Adrenal gland (tissue), 12 donors: ENCODE data around the gene ASPN. TPM values are rescaled to one million over a fixed set of nuclear protein-coding genes. Genes with fewer than 3 reads are reported as not detected.

Experiments
- DNase-seq, 7 donors: peaks; one replicate each; pipeline ENCODE4 v3.0.0-alpha.2; 2019 to 2020
- H3K27ac ChIP-seq, 5 donors: fragments of 200-600 bp; sonication (generic) in 4 of 5; 1 replicate in 3 of 5; 2 replicates in 2 of 5; pipeline versions ENCODE4 v1.5.1 to v1.8.0; 2016 to 2020; ENCODE audit warnings: mild to moderate bottlenecking in 1 of 5
- H3K27me3 ChIP-seq: fragments of 200-600 bp; 2 replicates; pipeline ENCODE4 v1.8.0; 2021
- H3K36me3 ChIP-seq, 2 donors: fragments of 200-600 bp; replicated peaks in 1 of 2; 1 replicate in 1 of 2; 2 replicates in 1 of 2; pipeline versions ENCODE4 v1.5.1 to v1.8.0; 2018 to 2022
- H3K4me1 ChIP-seq, 2 donors: fragments of 200-600 bp; replicated peaks in 1 of 2; 1 replicate in 1 of 2; 2 replicates in 1 of 2; pipeline versions ENCODE4 v1.5.1 to v1.8.0; 2018 to 2021
- H3K4me3 ChIP-seq, 4 donors: fragments of 200-600 bp; sonication (generic) in 3 of 4; one replicate each; pipeline ENCODE4 v1.5.1; 2016 to 2018
- H3K9me3 ChIP-seq, 3 donors: fragments of 200-600 bp; sonication (generic) in 1 of 3; replicated peaks in 1 of 3; 1 replicate in 2 of 3; 2 replicates in 1 of 3; pipeline versions ENCODE4 v1.5.1 to v1.8.0; 2016 to 2021
- CTCF ChIP-seq, 6 experiments: fragments of 450-650 bp in 4 of 6; fragments of 200-600 bp in 2 of 6; sonication (generic) in 1 of 6; IDR thresholded peaks; 1 replicate in 5 of 6; 2 replicates in 1 of 6; pipeline versions ENCODE4 v1.5.1 to v1.8.0; 2016 to 2021; ENCODE audit warnings: antibody characterized with exemption in 6 of 6, mild to moderate bottlenecking in 2 of 6, moderate library complexity in 1 of 6
- POLR2A ChIP-seq, 2 donors: fragments of 450-650 bp; IDR thresholded peaks; one replicate each; pipeline ENCODE4 v1.6.1; 2017; ENCODE audit warnings: antibody characterized with exemption in 2 of 2, mild to moderate bottlenecking in 2 of 2, moderate library complexity in 1 of 2
- WGBS, 4 donors: extraction: QIAGEN DNeasy Blood & Tissue Kit in 2 of 4; methylation state at CpG; one replicate each; pipeline versions ENCODE4 v1.1.5 to v1.1.7; 2013 to 2017; 5-methylcytosine and 5-hydroxymethylcytosine counted together
- intact Hi-C, 2 donors: fragments of 100-400 bp; cut with DNase I; formaldehyde crosslinking; loops; one replicate each; pipeline versions ENCODE4 v1.14.1 to v1.15.0; 2022 to 2023
- polyA plus RNA-seq, 3 donors: library from polyadenylated mRNA; stranded (reverse); fragments of 200-250 nt in 2 of 3; fragments of 350-450 nt in 1 of 3; fragmentation: Illumina TruSeq in 1 of 3; extraction: RNeasy Lipid Tissue Mini Kit (QIAGEN cat#74804) in 1 of 3; gene quantifications; one replicate each; pipeline ENCODE4 v1.2.3, GENCODE V29; 2013 to 2014
- total RNA-seq, 9 donors: library from RNA; depleted of rRNA in 4 of 9; stranded (reverse); fragments of >200 nt in 4 of 9; fragments of 120-200 nt in 1 of 9; fragmentation: NEBNext Ultra II Directional in 1 of 9; extraction: Animal tissue kit (Norgen Biotek cat#: 25700) in 1 of 9; gene quantifications; one replicate each; pipeline versions ENCODE4 v1.1.0 to v1.2.4, GENCODE V29; 2013 to 2023
- donor health status: healthy with polysubstance abuse.
- donor health status: Bipolar disorder and iron deficiency.
- donor health status: DM: yes; HTN: yes; CAD: no.
- donor health status: DM: no; HTN: no; CAD: no.
- donor health status: DM: no; HTN: no; CAD: no.
- donor health status: DM: yes; HTN: yes; CAD: no.

ASPN gene
- total and polyA plus RNA-seq, 12 donors, result 1.7 to 12.4 (median 5.4) TPM

- no peak for TF ChIP-seq POLR2A (IDR thresholded peaks at IDR 0.05)
- TF ChIP-seq CTCF (IDR thresholded peaks at IDR 0.05), result no peak
- DNase-seq, result no peak
- H3K9me3 ChIP-seq, result no peaks in the 10 kb centered on the region
- intact Hi-C loops, result no loop called here
- H3K4me1 ChIP-seq, result peaks cover 0 to 7% of the 10 kb centered on the region in 2 donors
- no peak overlapping the region for H3K27ac ChIP-seq
- no peak overlapping the region for H3K4me3 ChIP-seq
- H3K36me3 ChIP-seq, result no peaks in the 10 kb centered on the region
- H3K27me3 ChIP-seq, result no peaks in the 10 kb centered on the region
Observed at GRCh38 chr9:92510747-92511146, 28.4 kb upstream of the ASPN start.

DNA sequence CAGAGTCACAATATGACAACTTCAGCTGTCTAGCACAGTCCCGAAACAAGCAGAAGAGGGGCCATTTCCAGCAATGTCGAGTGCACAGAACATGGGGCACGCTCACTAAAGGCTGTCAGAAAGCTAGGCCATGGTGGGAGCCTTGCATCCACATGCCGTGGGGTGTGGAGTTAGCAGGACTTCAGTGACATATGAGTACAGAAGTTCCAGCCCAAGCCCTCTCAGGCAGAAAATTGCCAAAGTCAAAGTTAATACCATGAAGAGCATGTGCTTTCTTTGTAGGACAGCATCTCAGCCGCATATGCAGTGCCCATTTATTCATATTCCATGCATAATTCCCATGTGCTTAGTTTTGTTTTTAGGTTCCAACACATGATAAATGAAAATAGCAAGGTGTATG, 26.7 kb upstream of the ASPN start:
- Histone ChIP-seq H3K4me1 (peaks cover 0 to 9% of the 10 kb centered on the region in 2 donors), H3K9me3 (no peaks in the 10 kb centered on the region), H3K27ac (no peak overlapping the region), H3K27me3 (no peaks in the 10 kb centered on the region), H3K4me3 (no peak overlapping the region), H3K36me3 (no peaks in the 10 kb centered on the region)
- WGBS, 4 donors, result 90 to 99% (median 95%) methylated on average over 5 of the region's 5 CpGs
- TF ChIP-seq POLR2A (IDR thresholded peaks at IDR 0.05) (no peak), CTCF (IDR thresholded peaks at IDR 0.05) (no peak)
- no peak for DNase-seq
- intact Hi-C loops, result no loop called here

GRCh38 chr9:92508018-92508820, 25.9 kb upstream of the ASPN start:
- WGBS, 4 donors, result 59 to 81% (median 71%) methylated on average over 4 to 10 of the region's 10 CpGs
- no peak for TF ChIP-seq CTCF (IDR thresholded peaks at IDR 0.05)
- TF ChIP-seq POLR2A (IDR thresholded peaks at IDR 0.05), result no peak
- Histone ChIP-seq H3K9me3 (no peaks in the 10 kb centered on the region), H3K27ac (peak overlapping the region in 1 of 5 donors; percentile 55), H3K27me3 (no peaks in the 10 kb centered on the region), H3K36me3 (no peaks in the 10 kb centered on the region), H3K4me1 (peaks cover 0 to 9% of the 10 kb centered on the region in 2 donors), H3K4me3 (no peak overlapping the region)
- intact Hi-C loops, result no loop called here
- DNase-seq, result no peak

DNA sequence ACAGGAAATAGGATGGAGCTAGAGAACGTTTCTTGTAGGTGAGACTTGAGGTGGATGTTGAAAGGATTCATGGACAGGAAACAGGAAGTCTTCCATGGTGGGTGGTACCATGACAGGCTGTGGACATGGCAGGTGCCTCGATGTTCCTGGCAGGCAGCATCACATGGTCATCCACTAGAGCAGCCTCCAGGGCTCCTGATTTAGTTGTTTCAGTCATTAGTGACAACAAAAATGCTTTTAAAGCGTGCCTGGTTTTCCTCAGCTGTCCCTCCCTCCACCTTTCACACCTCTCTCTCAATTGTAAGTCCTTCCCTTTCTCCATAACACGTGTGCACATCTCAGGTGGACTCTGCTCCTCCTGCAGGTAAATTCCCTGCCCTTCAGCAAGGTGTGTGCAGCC, 25.2 kb upstream of the ASPN start:
- WGBS, 4 donors, result 65 to 72% (median 66%) methylated on average over 4 of the region's 4 CpGs
- intact Hi-C loops, result no loop called here
- TF ChIP-seq POLR2A (IDR thresholded peaks at IDR 0.05), result no peak
- no peak for TF ChIP-seq CTCF (IDR thresholded peaks at IDR 0.05)

More for the DNA sequence above, 25.2 kb upstream of the ASPN start:
- no peaks in the 10 kb centered on the region for H3K27me3 ChIP-seq
- no peak for DNase-seq
- no peaks in the 10 kb centered on the region for H3K36me3 ChIP-seq
- H3K27ac ChIP-seq, result peak overlapping the region in 1 of 5 donors; percentile 55
- no peak overlapping the region for H3K4me3 ChIP-seq
- peaks cover 0 to 9% of the 10 kb centered on the region in 2 donors for H3K4me1 ChIP-seq
- no peaks in the 10 kb centered on the region for H3K9me3 ChIP-seq
